Loucy (cell line): ENCODE data around the gene ZNF148.

ENCODE experiments used
- H2AFZ ChIP-seq: fragments of 200-600 bp; sonication (generic); 2 replicates; pipeline ENCODE4 v1.6.0; 2016; ENCODE audit warnings: antibody characterized with exemption, mild to moderate bottlenecking, low read length, moderate library complexity
- H3F3A ChIP-seq: fragments of 200-600 bp; 2 replicates; pipeline ENCODE4 v1.6.0; 2016; ENCODE audit warnings: antibody characterized with exemption, low read depth, mild to moderate bottlenecking
- H3K27me3 ChIP-seq: fragments of 200-600 bp; sonication (generic); 2 replicates; pipeline ENCODE4 v1.6.1; 2014; ENCODE audit warnings: low read length, mild to moderate bottlenecking; ENCODE audit not compliant: insufficient read depth, poor library complexity, severe bottlenecking
- H3K36me3 ChIP-seq: fragments of 200-600 bp; sonication (generic); 2 replicates; pipeline ENCODE4 v1.6.1; 2016; ENCODE audit warnings: low read length; ENCODE audit not compliant: insufficient read depth
- H3K4me1 ChIP-seq: fragments of 200-600 bp; sonication (generic); 2 replicates; pipeline ENCODE4 v1.5.1; 2014; ENCODE audit warnings: low read length, mild to moderate bottlenecking; ENCODE audit not compliant: insufficient read depth, poor library complexity, severe bottlenecking
- H3K4me2 ChIP-seq: fragments of 200-600 bp; sonication (generic); 2 replicates; pipeline ENCODE4 v1.6.0; 2014; ENCODE audit warnings: antibody characterized with exemption, low read length, low read depth, mild to moderate bottlenecking; ENCODE audit not compliant: poor library complexity, severe bottlenecking
- H3K4me3 ChIP-seq: fragments of 200-600 bp; sonication (generic); 2 replicates; pipeline ENCODE4 v1.5.1; 2014; ENCODE audit warnings: low read length, mild to moderate bottlenecking, mixed read lengths; ENCODE audit not compliant: poor library complexity, severe bottlenecking
- H3K79me2 ChIP-seq: fragments of 200-600 bp; sonication (generic); 2 replicates; pipeline ENCODE4 v1.6.1; 2014; ENCODE audit warnings: low read length; ENCODE audit not compliant: insufficient read depth
- H3K9ac ChIP-seq: fragments of 200-600 bp; sonication (generic); 2 replicates; pipeline ENCODE4 v1.6.0; 2014; ENCODE audit warnings: mild to moderate bottlenecking, low read depth, low read length, moderate library complexity; ENCODE audit not compliant: poor library complexity, severe bottlenecking
- H3K9me2 ChIP-seq: fragments of 200-600 bp; sonication (generic); replicated peaks from 2 replicates; pipeline ENCODE4 v1.6.1; 2016; ENCODE audit warnings: low read depth, low read length, mixed read lengths
- H3K9me3 ChIP-seq: fragments of 200-600 bp; sonication (generic); 2 replicates; pipeline ENCODE4 v1.6.1; 2014; ENCODE audit warnings: mild to moderate bottlenecking, antibody characterized with exemption, low read length, low read depth; ENCODE audit not compliant: insufficient read depth
- H4K20me1 ChIP-seq: fragments of 200-600 bp; sonication (generic); 2 replicates; pipeline ENCODE4 v1.6.0; 2014; ENCODE audit warnings: antibody characterized with exemption, low read length, mild to moderate bottlenecking; ENCODE audit not compliant: insufficient read depth, poor library complexity, severe bottlenecking
- EZH2phosphoT487 ChIP-seq: fragments of 200-600 bp; IDR thresholded peaks from 2 replicates; pipeline ENCODE4 v1.6.1; 2018; ENCODE audit warnings: antibody characterized with exemption, mild to moderate bottlenecking, moderate library complexity, borderline replicate concordance
- TF ChIP-seq, protein P1 (sequence below): fragments of 200-600 bp; sonication (generic); conservative IDR thresholded peaks from 2 replicates; pipeline ENCODE4 v1.5.1; 2014; ENCODE audit warnings: mild to moderate bottlenecking, antibody characterized with exemption, low read length

The ZNF148 gene

DNA sequence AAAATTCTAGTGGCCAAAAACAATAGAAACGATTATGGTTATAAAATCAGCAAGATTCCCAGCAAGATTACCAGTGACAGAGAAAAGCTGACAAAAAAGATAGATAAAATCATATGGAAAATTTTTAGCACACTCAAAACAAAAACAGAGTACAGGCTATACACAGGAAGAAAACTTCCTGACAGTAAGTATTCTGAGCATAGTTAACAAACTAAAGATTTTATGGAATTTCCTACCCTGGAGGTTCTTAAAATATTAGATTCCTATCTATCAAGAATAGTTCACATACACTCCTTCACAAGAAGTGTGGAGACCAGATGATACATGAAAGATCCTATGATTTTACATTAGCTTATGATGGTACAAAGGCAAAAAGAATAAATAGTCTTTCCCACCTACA is 50.8 kb downstream of the ZNF148 start:
- Histone ChIP-seq H4K20me1 (peaks cover 8% of the 10 kb centered on the region), H3K79me2 (peaks cover 24% of the 10 kb centered on the region), H3K27me3 (no peaks in the 10 kb centered on the region), H3K9me2 (no peaks in the 10 kb centered on the region), H3K4me2 (no peak overlapping the region), H3K4me3 (no peak overlapping the region), H2AFZ (no peak overlapping the region), H3K9ac (no peak overlapping the region), H3K36me3 (peaks cover 52% of the 10 kb centered on the region), H3F3A (no peaks in the 10 kb centered on the region), H3K4me1 (no peaks in the 10 kb centered on the region), H3K9me3 (no peaks in the 10 kb centered on the region)
- TF ChIP-seq, protein P1, sequence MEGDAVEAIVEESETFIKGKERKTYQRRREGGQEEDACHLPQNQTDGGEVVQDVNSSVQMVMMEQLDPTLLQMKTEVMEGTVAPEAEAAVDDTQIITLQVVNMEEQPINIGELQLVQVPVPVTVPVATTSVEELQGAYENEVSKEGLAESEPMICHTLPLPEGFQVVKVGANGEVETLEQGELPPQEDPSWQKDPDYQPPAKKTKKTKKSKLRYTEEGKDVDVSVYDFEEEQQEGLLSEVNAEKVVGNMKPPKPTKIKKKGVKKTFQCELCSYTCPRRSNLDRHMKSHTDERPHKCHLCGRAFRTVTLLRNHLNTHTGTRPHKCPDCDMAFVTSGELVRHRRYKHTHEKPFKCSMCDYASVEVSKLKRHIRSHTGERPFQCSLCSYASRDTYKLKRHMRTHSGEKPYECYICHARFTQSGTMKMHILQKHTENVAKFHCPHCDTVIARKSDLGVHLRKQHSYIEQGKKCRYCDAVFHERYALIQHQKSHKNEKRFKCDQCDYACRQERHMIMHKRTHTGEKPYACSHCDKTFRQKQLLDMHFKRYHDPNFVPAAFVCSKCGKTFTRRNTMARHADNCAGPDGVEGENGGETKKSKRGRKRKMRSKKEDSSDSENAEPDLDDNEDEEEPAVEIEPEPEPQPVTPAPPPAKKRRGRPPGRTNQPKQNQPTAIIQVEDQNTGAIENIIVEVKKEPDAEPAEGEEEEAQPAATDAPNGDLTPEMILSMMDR = no peak
- no peak for TF ChIP-seq EZH2phosphoT487

DNA sequence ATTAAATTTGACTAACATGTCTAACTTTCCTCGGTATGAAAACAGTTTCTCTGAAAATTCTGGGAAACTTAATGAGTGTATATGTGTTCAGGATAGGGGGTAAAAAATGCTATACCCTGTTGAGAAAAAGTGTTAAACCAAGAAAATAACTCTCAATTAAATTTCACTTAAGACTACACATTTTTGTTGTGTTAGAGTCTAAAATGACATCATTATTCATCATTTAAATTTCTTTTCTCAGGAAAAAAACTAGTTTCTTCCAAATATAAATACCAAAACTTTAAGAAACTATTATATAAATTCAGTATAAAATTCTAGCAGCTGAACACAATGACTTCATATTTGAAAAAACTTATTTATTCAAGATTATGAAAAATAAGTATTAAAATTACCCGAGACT is 52.2 kb downstream of the ZNF148 start:
- no peak overlapping the region for H2AFZ ChIP-seq
- no peaks in the 10 kb centered on the region for H3K9me2 ChIP-seq
- H3K4me1 ChIP-seq = no peaks in the 10 kb centered on the region
- no peak overlapping the region for H3K4me3 ChIP-seq
- H3K9ac ChIP-seq = no peak overlapping the region
- H4K20me1 ChIP-seq = peaks cover 8% of the 10 kb centered on the region
- TF ChIP-seq EZH2phosphoT487 = no peak
- TF ChIP-seq, protein P1 = no peak
- H3K4me2 ChIP-seq = no peak overlapping the region
- H3K79me2 ChIP-seq = peaks cover 21% of the 10 kb centered on the region
- H3K9me3 ChIP-seq = no peaks in the 10 kb centered on the region
- no peaks in the 10 kb centered on the region for H3K27me3 ChIP-seq
- no peaks in the 10 kb centered on the region for H3F3A ChIP-seq
- peaks cover 60% of the 10 kb centered on the region for H3K36me3 ChIP-seq

GRCh38 chr3:125322166-125322565 is 53.0 kb downstream of the ZNF148 start:
- no peaks in the 10 kb centered on the region for H3K9me2 ChIP-seq
- no peaks in the 10 kb centered on the region for H3F3A ChIP-seq
- H3K4me2 ChIP-seq = no peak overlapping the region
- H3K79me2 ChIP-seq = peaks cover 17% of the 10 kb centered on the region
- TF ChIP-seq, protein P1 = no peak
- TF ChIP-seq EZH2phosphoT487 = no peak
- H3K36me3 ChIP-seq = peaks cover 56% of the 10 kb centered on the region
- no peak overlapping the region for H3K9ac ChIP-seq
- no peak overlapping the region for H2AFZ ChIP-seq
- H3K9me3 ChIP-seq = no peaks in the 10 kb centered on the region
- peaks cover 8% of the 10 kb centered on the region for H4K20me1 ChIP-seq
- no peak overlapping the region for H3K4me3 ChIP-seq
- no peaks in the 10 kb centered on the region for H3K4me1 ChIP-seq
- no peaks in the 10 kb centered on the region for H3K27me3 ChIP-seq
